H4 (cell line): ENCODE data around the gene CEP290. TPM values are rescaled to one million over a fixed set of nuclear protein-coding genes. Genes with fewer than 3 reads are reported as not detected.
"Not testable (repeated sequence)": the region's sequence is repeated elsewhere in the genome, so short reads cannot be mapped to it uniquely, and the experiment has no call there.

Experiments
- DNase-seq: peaks from one replicate; pipeline ENCODE4 v3.0.0-alpha.2; 2015; ENCODE audit warnings: low spot score
- total RNA-seq: library from RNA; depleted of rRNA; stranded (reverse); fragments of >200 nt; shearing (Covaris generic); gene quantifications from 2 replicates; pipeline ENCODE4 v1.2.3, GENCODE V29; 2014; rRNA removed

Gene CEP290
- total RNA-seq, 1 experiment from 2014 or later, result 7.5 TPM

- no peak for DNase-seq
These were observed 104.1 kb downstream of the CEP290 start for GRCh38 chr12:88037770-88038169.

- no peak for DNase-seq
These were observed 105.4 kb downstream of the CEP290 start for GRCh38 chr12:88036353-88036965.

GRCh38 chr12:88035907-88036289 is 106.0 kb downstream of the CEP290 start:
- DNase-seq, result no peak

GRCh38 chr12:88035271-88035906 is 106.5 kb downstream of the CEP290 start:
- DNase-seq, result peak; percentile 75

- not testable (repeated sequence) for DNase-seq
These were observed 110.7 kb downstream of the CEP290 start for GRCh38 chr12:88031161-88031560.

- no peak for DNase-seq
These were observed 112.7 kb downstream of the CEP290 start, which contains the start of gene C12orf50 for GRCh38 chr12:88029093-88029665. Gene C12orf50, minus strand, starts transcription at chr12:88029401. Its CDS starts 2,439 bp downstream, at chr12:88026962.

- DNase-seq, result no peak
These were observed 115.7 kb downstream of the CEP290 start for GRCh38 chr12:88026196-88026595.

- DNase-seq, result no peak
These were observed 123.9 kb downstream of the CEP290 start for GRCh38 chr12:88017964-88018363.

- no peak for DNase-seq
These were observed 126.1 kb downstream of the CEP290 start for GRCh38 chr12:88015825-88016224.

- no peak for DNase-seq
These were observed 130.1 kb downstream of the CEP290 start for GRCh38 chr12:88011755-88012154.

GRCh38 chr12:88006351-88006750 is 135.5 kb downstream of the CEP290 start:
- no peak for DNase-seq

- no peak for DNase-seq
These were observed 140.6 kb downstream of the CEP290 start for GRCh38 chr12:88001327-88001726.

Other genes with a start within 250 kb of the CEP290 start
- gene C12orf50, start 112.7 kb downstream of the CEP290 start, total RNA-seq, result not detected in 2 replicates
- gene TMTC3, start 219 bp upstream of the CEP290 start, total RNA-seq, result 22.7 and 30.5 TPM in 2 replicates